IPS-18a (cell line): ENCODE results near the gene ATP10A.
"Not testable (repeated sequence)": the region's sequence is repeated elsewhere in the genome, so short reads cannot be mapped to it uniquely, and the experiment has no call there.

Experiments
- H3K27ac ChIP-seq: one replicate; pipeline ENCODE4 v1.5.1; 2013; ENCODE audit warnings: low read length
- H3K27me3 ChIP-seq: one replicate; pipeline ENCODE4 v1.6.1; 2013; ENCODE audit warnings: mild to moderate bottlenecking, low read length; ENCODE audit not compliant: control insufficient read depth, insufficient read depth
- H3K36me3 ChIP-seq: one replicate; pipeline ENCODE4 v1.6.1; 2013; ENCODE audit warnings: low read depth, low read length; ENCODE audit not compliant: control insufficient read depth
- H3K4me1 ChIP-seq: one replicate; pipeline ENCODE4 v1.6.1; 2013; ENCODE audit warnings: low read depth, low read length; ENCODE audit not compliant: control insufficient read depth
- H3K4me3 ChIP-seq: one replicate; pipeline ENCODE4 v1.5.1; 2013; ENCODE audit warnings: low read length
- H3K9ac ChIP-seq: one replicate; pipeline ENCODE4 v1.6.1; 2013; ENCODE audit warnings: mild to moderate bottlenecking, low read length, moderate library complexity
- H3K9me3 ChIP-seq: one replicate; pipeline ENCODE4 v1.6.1; 2013; ENCODE audit warnings: low read depth, low read length; ENCODE audit not compliant: control insufficient read depth

ATP10A gene

DNA sequence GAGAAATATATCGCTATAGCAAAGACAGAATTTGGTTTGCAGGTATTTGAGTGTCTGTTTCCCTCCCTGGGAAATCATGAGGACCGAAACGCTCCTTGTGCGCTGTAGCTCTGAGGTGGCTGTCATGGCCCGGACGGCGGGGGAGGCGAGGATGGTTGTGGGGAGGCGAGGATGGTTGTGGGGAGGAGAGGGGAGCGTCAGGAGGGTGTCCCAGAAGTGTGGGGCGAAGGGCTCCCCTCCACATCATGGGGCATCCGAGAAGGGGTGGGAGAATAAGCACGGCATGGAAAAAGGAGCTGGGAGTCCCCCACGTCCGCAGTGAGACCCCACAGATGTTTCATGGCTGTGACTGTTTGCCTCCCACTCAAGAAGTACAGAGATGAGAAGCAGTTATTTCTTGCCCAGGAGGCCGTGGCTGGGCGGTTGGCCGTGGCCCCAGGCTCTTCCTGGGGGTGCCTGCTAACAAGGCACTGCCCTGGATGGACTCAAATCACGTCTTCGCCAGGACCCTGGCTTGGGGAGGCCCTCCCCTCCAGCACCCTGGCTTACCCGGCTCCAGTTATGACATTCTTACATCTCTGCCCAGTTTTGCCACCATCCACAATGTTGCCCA is 947 bp upstream of the ATP10A start:
- no peak overlapping the region for H3K27ac ChIP-seq

DNA sequence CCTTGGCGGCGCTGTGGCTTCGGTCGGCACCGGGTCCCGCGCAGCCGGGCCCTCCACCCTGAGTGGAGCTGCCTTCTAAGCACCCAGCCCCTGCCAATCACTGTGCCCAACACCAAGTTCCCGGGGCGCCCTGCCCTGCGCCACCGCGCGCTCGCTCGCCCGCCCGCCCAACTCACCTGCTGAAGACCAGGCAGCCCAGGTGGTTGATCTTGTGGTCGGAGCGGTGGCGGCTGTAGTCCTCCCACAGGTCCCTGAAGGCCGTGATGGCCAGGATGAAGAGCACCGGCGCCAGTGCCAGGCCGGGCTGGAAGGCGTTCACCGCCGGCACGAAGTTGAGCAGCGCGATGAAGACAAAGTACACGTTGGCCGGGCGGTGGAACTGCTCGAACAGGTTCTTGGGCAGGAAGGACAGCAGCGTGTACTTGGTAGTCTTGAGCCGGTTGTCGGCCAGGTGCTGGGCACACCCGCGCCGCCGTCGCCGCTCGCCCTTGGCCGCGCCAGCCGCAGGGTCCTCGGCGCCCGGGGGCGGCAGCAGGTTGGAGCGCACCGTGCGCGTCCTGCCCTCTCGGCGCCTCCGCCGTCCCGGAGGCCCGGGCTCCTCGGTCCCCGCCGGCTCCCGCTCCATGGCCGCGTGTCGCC is 536 bp downstream of the ATP10A start:
- Histone ChIP-seq H3K9ac (no peak overlapping the region), H3K9me3 (no peaks in the 10 kb centered on the region), H3K36me3 (no peaks in the 10 kb centered on the region), H3K27me3 (peaks cover 65% of the 10 kb centered on the region), H3K4me1 (no peaks in the 10 kb centered on the region), H3K27ac (no peak overlapping the region), H3K4me3 (peak overlapping the region; percentile 68)

More for the DNA sequence above, 947 bp upstream of the ATP10A start:
- Histone ChIP-seq H3K27me3 (peaks cover 65% of the 10 kb centered on the region), H3K36me3 (no peaks in the 10 kb centered on the region), H3K4me3 (peak overlapping the region; percentile 68), H3K9me3 (no peaks in the 10 kb centered on the region), H3K9ac (no peak overlapping the region), H3K4me1 (no peaks in the 10 kb centered on the region)

DNA sequence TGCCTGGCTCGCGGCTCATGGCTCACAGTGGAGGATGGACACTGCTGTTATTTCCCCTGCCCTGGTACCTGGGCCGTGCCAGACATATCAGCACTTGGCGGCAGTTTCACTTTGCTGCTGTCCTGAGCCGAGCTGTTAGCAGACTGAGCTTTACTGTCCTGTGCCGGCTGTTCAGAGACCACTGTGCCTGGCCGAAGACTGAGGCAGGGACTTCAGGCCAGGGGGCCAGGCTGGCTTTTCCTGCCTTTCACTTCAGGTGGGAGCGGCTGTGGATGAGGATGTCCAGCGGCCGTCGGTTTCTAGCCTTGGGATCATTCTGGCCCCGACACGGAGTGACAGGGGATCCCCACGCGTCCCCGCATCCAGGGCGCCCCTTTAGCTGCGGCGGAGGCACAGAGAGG is 1.1 kb downstream of the ATP10A start:
- Histone ChIP-seq H3K9me3 (no peaks in the 10 kb centered on the region), H3K4me3 (peak overlapping the region; percentile 68), H3K27ac (no peak overlapping the region), H3K4me1 (no peaks in the 10 kb centered on the region), H3K9ac (no peak overlapping the region), H3K27me3 (peaks cover 65% of the 10 kb centered on the region), H3K36me3 (no peaks in the 10 kb centered on the region)

DNA sequence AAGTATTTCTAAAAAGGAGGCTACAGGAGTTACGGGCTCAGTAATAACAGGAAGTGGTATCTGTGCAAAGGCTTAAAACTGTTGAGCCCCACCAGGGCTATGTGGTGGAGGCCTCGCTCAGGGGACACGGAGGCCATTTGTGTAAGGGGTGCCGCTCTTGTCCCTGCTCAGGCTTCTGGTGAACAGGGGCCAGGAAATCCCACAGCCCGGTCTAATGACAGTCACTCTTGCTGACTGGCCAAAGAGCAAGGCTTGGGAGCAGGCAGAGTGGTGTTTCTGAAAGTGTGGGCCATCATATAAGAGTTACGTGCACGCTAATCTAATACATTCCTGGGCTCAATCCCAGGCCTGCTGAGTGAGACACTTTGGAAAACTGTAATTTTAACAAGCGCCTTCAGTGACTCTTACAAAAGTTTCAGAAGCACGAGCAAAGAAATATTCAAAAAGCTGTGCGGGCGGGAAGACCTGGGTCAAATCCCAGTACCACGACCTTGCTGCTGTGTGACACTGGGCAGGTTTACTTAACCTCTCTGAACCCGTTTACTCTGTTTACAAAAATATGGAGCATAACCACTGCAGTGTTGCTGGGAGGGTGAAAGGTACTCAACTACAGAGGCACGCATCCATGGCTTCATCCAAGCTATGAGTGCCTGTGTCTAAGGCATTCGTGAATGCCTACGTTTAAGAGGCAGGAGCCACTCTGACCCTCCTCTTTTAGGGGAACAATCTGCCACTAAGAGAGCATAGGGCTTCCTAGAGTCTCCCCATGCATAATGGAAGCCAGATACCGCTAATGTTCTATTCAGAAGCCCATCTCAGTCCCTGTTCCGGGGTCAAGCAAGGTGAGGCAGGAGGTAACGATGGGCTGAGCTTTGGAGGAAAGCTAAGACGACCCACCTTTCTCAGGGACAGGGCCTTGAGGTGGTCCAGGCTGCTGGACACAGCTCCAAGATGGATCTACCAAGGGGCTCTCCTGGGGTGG is 2.0 kb downstream of the ATP10A start:
- no peak overlapping the region for H3K4me3 ChIP-seq
- no peaks in the 10 kb centered on the region for H3K36me3 ChIP-seq
- H3K9me3 ChIP-seq, result no peaks in the 10 kb centered on the region
- no peaks in the 10 kb centered on the region for H3K4me1 ChIP-seq
- H3K27me3 ChIP-seq, result peaks cover 63% of the 10 kb centered on the region
- no peak overlapping the region for H3K9ac ChIP-seq
- no peak overlapping the region for H3K27ac ChIP-seq

DNA sequence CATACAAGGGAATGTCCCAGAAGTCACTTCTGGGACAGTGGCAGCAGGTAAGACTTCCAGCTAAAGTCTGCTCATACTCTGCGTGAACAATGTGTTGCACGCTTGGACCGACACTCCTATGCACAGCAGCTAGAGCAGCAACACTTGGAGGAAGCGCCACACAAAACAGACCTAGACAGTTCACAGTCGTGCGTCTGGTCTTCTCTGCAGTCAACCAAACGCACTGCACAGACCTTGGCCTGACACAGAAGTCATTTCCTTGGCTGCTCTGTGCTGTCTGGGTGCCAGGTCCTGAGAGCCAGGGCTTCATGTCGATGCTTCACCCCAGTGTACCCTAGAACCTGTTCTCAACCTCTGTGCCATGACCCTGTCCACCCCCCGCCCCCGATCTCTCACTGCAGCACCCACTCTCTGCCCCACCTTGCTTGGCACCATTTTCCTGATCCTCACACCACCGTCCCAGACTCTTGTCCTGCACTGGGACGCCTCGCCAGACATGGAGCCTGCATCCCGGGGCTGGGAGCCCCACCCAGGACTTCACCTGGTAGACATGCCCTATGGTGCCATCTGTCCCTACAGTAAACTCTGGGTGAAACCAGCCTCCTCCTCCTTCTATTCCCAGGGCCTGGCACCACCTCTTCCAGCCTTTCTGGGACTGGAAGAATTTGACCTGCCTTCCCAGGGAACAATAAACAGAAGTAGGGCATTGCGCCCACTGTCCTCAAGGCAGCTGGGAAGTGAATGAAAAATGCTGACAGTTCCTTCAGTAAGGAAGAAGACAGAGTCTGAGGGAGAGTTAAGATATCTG is 3.1 kb downstream of the ATP10A start:
- H3K27ac ChIP-seq, result no peak overlapping the region
- H3K27me3 ChIP-seq, result peaks cover 52% of the 10 kb centered on the region
- H3K4me3 ChIP-seq, result no peak overlapping the region

DNA sequence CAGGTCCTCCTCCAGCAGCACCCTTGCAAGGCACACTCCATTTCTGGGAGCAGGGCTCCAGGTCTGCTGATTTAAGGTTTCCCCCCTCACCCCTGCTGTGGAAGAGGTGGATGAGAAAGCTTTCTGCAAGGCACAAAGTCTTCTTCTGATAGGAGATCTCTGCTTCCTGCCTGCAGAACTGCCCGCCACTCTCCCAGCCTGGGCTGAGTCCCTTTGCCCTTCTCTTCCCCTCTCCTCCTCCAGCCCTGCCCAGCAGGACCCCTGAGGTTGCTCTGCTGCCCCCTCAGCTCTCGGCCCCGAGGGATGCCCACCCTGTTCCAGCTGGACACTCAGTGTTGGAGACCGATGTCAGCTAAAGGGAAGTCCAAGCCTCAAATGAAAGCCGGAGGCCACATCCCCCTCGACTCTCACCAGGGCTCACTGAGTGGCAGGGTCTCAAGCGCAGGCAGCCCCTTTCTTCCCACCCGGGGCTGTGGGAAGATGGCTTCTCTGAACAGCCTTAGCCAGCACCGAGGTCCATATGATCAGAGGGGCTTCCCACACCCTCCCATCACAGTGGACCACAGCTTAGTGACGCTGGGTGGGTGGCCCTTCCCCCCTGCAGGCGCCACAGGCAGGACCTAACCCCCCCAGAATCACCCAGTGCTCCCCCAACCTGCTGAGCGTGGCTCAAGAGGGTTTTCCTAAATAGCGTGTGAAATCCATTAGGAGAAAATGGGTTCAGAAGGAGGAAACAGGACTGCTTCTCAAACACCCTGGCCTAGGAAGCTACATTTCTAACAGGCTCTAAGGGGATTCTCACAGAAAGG is 4.0 kb downstream of the ATP10A start:
- Histone ChIP-seq H3K4me1 (no peaks in the 10 kb centered on the region), H3K27me3 (peaks cover 43% of the 10 kb centered on the region), H3K9me3 (no peaks in the 10 kb centered on the region), H3K9ac (no peak overlapping the region), H3K4me3 (no peak overlapping the region), H3K36me3 (no peaks in the 10 kb centered on the region), H3K27ac (no peak overlapping the region)

More for the DNA sequence above, 3.1 kb downstream of the ATP10A start:
- Histone ChIP-seq H3K36me3 (no peaks in the 10 kb centered on the region), H3K9me3 (no peaks in the 10 kb centered on the region), H3K4me1 (no peaks in the 10 kb centered on the region), H3K9ac (no peak overlapping the region)

DNA sequence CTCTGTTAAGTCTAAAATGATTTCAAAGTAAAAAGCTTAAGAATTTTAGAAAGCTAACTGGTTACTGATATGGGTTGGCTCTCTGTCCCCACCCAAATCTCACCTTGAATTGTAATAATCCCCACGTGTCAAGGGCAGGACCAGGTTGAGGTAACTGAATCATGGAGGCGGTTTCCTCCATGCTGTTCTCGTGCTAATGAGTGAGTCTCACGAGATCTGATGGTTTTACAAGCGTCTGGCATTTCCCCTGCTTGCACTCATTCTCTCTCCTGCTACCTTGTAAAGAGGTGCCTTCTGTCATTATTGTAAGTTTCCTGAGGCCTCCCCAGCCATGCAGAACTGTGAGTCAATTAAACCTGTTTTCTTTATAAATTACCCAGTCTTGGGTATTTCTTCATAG is 7.1 kb downstream of the ATP10A start:
- H3K36me3 ChIP-seq, H3K9me3 ChIP-seq, H3K4me3 ChIP-seq, H3K9ac ChIP-seq, H3K27ac ChIP-seq: not testable (repeated sequence)
- Histone ChIP-seq H3K27me3 (peaks cover 13% of the 10 kb centered on the region), H3K4me1 (peaks cover 15% of the 10 kb centered on the region)

DNA sequence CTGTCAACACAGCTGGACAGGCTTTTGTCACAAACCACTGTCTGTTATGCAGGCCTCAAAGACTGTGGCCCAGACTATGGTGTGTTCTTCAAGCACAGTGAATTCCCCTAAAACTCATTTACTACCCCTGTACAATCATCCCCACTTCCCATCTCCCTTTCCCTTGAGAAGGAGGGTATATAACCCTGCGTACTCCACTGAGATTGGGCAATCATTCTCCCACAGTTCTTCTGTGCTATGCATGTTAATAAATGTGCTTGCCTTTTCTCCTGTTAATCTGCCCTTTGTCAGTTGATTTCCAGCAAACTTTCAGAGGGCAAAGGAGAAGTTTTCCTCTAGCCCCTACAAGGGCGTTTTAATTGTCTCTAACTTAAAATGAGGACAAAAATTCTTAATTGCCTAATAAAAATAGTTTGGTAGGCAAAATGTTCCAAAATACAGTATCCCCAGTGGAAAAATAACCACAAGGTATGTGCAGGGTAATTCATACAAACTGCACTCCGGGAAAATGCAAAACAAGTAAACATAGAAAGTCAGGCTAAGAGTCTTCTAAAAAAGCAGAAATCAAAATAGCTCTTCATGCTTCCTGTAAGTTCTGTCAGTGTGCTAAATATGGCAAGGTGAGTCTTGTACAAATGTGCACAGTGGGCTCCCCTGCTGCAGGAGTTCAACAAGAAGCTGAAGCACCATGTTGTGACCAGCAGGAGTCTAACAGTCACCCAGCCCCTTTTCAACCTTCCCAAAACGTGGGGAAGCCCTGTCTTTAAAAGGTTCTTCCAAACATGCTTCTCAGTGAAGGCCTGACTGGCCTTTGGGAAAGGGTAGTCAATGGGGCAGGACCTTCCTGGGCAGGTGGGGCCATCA is 10.2 kb downstream of the ATP10A start:
- Histone ChIP-seq H3K9me3 (no peaks in the 10 kb centered on the region), H3K4me3 (no peak overlapping the region), H3K4me1 (peaks cover 38% of the 10 kb centered on the region)

DNA sequence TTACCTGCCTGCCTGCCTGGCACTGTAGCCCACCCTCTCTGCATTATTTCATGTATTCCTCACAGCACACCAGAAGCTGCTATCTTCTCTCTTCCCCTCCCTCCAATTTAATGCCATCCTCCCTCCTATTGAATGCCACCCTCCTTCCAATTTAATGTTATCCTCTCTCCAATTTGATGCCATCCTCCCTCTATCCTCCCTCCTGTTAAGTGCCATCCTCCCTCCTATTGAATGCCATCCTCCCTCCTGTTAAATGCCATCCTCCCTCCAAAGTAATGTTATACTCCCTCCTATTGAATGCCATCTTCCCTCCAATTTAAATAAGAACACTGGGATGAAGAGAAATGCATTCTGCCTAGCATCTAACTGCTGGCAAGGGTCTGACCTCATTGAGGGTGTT is 11.1 kb downstream of the ATP10A start:
- H3K4me3 ChIP-seq, result no peak overlapping the region
- no peak overlapping the region for H3K9ac ChIP-seq
- H3K4me1 ChIP-seq, result peaks cover 38% of the 10 kb centered on the region
- H3K27ac ChIP-seq, result no peak overlapping the region
- no peaks in the 10 kb centered on the region for H3K36me3 ChIP-seq
- no peaks in the 10 kb centered on the region for H3K27me3 ChIP-seq
- no peaks in the 10 kb centered on the region for H3K9me3 ChIP-seq

More for the DNA sequence above, 10.2 kb downstream of the ATP10A start:
- Histone ChIP-seq H3K27me3 (no peaks in the 10 kb centered on the region), H3K9ac (no peak overlapping the region), H3K27ac (no peak overlapping the region), H3K36me3 (no peaks in the 10 kb centered on the region)
